ENCODE results near the gene POLE4. TPM values are rescaled to one million over a fixed set of nuclear protein-coding genes. Genes with fewer than 3 reads are reported as not detected.
A peak's percentile ranks its signal among the peaks of the same experiment; 100 is the strongest.

Gene POLE4
- 52.1 and 53.9 TPM in 2 replicates for total RNA-seq (2014; rRNA removed; shearing (Covaris generic); ENCODE audit: low replicate concordance)

DNA sequence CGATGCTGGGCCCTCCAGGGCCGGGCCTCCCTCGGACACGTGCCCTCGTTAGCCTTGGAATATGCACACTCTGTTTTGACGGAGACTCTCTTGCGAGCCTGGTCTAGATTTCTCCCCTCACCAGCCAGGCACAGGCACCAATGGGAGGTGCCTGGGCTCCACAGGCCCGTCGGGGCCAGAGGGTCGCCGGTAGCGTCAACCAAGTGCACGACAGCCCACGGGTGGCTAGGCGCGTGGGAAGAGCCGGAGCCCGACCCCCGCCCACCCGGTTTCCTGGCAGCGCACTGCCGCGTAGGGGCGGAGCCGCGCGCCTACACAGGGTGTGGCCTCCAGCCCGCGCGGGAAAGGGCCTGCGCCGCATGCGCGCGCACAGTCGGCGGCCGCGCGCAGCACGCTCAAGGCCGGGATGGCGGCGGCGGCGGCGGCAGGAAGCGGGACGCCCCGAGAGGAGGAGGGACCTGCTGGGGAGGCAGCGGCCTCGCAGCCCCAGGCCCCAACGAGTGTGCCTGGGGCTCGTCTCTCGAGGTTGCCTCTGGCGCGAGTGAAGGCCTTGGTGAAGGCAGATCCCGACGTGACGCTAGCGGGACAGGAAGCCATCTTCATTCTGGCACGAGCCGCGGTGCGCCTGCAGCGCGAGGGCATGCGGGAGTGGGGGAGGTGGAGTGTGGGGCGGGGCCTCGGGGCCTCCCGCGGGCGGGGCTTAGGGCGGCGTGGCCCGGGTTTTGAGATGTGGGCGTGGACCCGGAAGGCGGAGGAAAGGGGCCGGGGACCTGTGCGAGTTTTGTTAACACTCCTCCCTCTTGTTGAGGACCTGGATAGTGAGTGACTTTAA lies at the start of gene POLE4:
POLE4 (plus strand) TSS at position 370 of the 832 bp plus-strand sequence; CDS start at position 407, 37 bp downstream.
- DNase-seq, result peak; percentile 88
- Histone ChIP-seq H3K27me3 (no peaks in the 10 kb centered on the region), H3K4me3 (peak within 1 kb of the TSS; percentile 71), H3K9me3 (no peaks in the 10 kb centered on the region; the same call in 1 of the 2 replicates), H3K36me3 (peaks cover 27% of the 10 kb centered on the region)

DNA sequence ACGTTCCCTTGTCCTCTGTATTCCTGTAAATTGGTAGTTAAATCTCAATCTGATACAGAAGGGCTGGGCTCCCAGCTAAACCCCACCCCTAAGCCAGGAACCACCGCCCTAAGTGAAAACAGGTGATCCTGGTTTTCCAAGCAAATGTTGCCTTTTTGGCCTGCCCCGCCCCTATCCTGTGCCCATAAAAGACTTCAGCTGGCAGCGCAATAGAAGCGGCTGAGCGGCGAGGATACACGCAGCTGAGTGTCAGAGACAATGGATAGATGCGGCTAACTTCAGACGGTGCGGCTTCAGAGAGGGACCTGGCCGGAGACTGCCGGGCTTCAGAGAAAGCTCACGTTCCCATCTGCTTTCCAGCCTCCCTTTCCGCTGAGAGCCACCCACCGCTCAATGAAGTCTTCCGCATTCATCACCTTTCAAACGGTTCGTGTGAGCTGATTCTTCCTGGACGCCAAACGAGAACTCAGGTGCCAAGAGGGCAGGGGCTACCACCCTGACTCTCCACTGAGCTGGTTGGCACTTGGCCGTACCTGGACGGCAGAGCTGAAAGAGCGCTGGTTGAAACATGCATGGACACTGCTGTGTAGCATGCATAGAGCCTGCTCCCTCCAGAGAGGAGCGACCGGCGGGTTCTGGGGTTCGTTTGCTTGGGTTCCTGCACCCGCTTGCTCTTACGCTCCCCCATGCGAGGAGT lies 49.5 kb upstream of the POLE4 start:
- Histone ChIP-seq H3K4me3 (no peak overlapping the region), H3K9me3 (0 out of 2 replicates have a peak, but pooled peaks cover 2% of the 10 kb centered on the region)
- peak; percentile 32 for DNase-seq

GRCh38 chr2:74910245-74910644 lies 48.2 kb upstream of the POLE4 start:
- Histone ChIP-seq H3K27me3 (no peaks in the 10 kb centered on the region), H3K36me3 (no peaks in the 10 kb centered on the region), H3K9me3 (0 out of 2 replicates have a peak, but pooled peaks cover 2% of the 10 kb centered on the region), H3K4me3 (no peak overlapping the region)
- DNase-seq, result no peak

More for the DNA sequence above, 49.5 kb upstream of the POLE4 start:
- Histone ChIP-seq H3K27me3 (no peaks in the 10 kb centered on the region), H3K36me3 (no peaks in the 10 kb centered on the region)

- Histone ChIP-seq H3K27me3 (no peaks in the 10 kb centered on the region), H3K9me3 (0 out of 2 replicates have a peak, but pooled peaks cover 2% of the 10 kb centered on the region), H3K36me3 (no peaks in the 10 kb centered on the region), H3K4me3 (no peak overlapping the region)
- DNase-seq, result no peak
Observed at GRCh38 chr2:74911061-74911460, 47.4 kb upstream of the POLE4 start.

GRCh38 chr2:74915743-74916142 lies 42.7 kb upstream of the POLE4 start:
- Histone ChIP-seq H3K4me3 (no peak overlapping the region), H3K9me3 (no peaks in the 10 kb centered on the region), H3K27me3 (no peaks in the 10 kb centered on the region), H3K36me3 (no peaks in the 10 kb centered on the region)
- no peak for DNase-seq

- no peaks in the 10 kb centered on the region for H3K36me3 ChIP-seq
- H3K27me3 ChIP-seq, result no peaks in the 10 kb centered on the region
- H3K9me3 ChIP-seq, result no peaks in the 10 kb centered on the region
- no peak for DNase-seq
- H3K4me3 ChIP-seq, result no peak overlapping the region
Observed at GRCh38 chr2:74916394-74916793, 42.0 kb upstream of the POLE4 start.

- peak; percentile 19 for DNase-seq
- H3K36me3 ChIP-seq, result no peaks in the 10 kb centered on the region
- H3K9me3 ChIP-seq, result no peaks in the 10 kb centered on the region
- no peaks in the 10 kb centered on the region for H3K27me3 ChIP-seq
- H3K4me3 ChIP-seq, result no peak overlapping the region
Observed at GRCh38 chr2:74917702-74918619, 40.5 kb upstream of the POLE4 start.

DNA sequence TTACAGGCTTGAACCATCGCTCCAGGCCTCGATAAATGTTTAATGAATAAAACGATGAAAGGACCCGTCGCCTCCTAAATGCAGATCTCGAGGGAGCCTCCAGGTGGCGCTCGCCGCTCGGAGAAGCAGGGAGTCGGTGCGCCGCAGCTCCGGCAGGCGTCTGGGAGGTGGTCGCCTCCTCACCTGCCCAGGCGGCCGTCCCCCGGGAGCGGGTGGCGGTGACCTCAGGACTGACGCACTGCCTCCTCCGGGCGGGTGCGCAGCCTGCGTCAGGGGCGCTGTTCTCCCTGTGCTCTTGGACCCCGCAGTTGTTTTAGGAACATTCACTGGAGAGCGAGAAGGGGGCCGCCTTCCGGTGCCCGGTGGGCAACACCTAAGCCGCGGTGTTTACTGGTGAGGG lies 38.6 kb upstream of the POLE4 start:
- no peaks in the 10 kb centered on the region for H3K9me3 ChIP-seq
- H3K27me3 ChIP-seq, result no peaks in the 10 kb centered on the region
- H3K36me3 ChIP-seq, result no peaks in the 10 kb centered on the region
- H3K4me3 ChIP-seq, result no peak overlapping the region
- peak; percentile 8 for DNase-seq

- H3K9me3 ChIP-seq, result no peaks in the 10 kb centered on the region
Observed at GRCh38 chr2:74921236-74921736, 37.2 kb upstream of the POLE4 start.

GRCh38 chr2:74922592-74923227 lies 35.7 kb upstream of the POLE4 start:
- H3K36me3 ChIP-seq, result no peaks in the 10 kb centered on the region
- no peak for DNase-seq
- no peaks in the 10 kb centered on the region for H3K27me3 ChIP-seq
- H3K4me3 ChIP-seq, result no peak overlapping the region
- no peaks in the 10 kb centered on the region for H3K9me3 ChIP-seq

More at GRCh38 chr2:74921236-74921736, 37.2 kb upstream of the POLE4 start:
- H3K27me3 ChIP-seq, result no peaks in the 10 kb centered on the region
- no peak overlapping the region for H3K4me3 ChIP-seq
- H3K36me3 ChIP-seq, result no peaks in the 10 kb centered on the region
- no peak for DNase-seq

DNA sequence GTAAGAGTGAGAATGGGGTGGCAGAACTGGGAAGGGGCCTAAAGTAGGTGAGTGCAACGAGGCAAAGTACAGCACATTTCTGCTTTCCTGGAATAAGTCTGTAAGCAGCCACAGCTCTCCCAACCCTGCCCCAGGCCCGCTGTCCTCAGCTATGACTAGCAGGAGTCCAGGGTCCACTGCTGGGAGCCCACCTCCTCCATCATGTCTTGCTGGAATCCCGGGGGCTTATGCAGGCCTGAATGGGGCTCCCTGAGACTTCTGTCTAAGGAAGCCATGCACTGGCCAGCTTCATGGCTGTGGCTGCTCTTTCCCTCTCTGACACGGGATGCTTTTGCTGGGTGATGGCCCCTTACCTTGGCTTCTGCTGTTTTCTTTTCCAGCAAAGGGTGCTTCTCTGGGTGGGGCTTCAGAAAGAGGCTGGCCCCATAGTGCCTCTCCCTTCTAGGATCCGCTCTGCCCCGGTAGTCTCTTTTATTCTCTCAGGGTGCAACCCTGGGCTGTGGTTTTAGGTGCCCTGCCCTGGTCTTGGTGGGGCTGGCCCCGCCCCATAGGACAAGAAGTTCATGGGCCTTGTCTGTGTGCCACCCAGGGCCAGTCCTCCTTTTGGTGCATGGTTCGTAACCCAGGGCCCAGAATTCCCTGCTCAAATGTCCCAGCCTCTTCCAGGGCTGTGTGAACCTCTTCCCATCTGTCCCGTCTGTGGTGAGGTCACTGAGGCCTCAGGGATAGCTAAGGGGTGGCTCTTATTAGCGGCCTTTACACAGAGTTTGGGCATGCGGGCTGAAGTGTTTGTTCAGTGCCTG lies 33.8 kb upstream of the POLE4 start:
- Histone ChIP-seq H3K9me3 (no peaks in the 10 kb centered on the region), H3K36me3 (no peaks in the 10 kb centered on the region)
- no peak for DNase-seq

GRCh38 chr2:74925361-74925786 lies 33.1 kb upstream of the POLE4 start:
- Histone ChIP-seq H3K36me3 (no peaks in the 10 kb centered on the region), H3K27me3 (no peaks in the 10 kb centered on the region), H3K4me3 (no peak overlapping the region), H3K9me3 (no peaks in the 10 kb centered on the region)
- no peak for DNase-seq

More for the DNA sequence above, 33.8 kb upstream of the POLE4 start:
- no peak overlapping the region for H3K4me3 ChIP-seq
- H3K27me3 ChIP-seq, result no peaks in the 10 kb centered on the region

- no peak overlapping the region for H3K4me3 ChIP-seq
- no peaks in the 10 kb centered on the region for H3K9me3 ChIP-seq
- no peaks in the 10 kb centered on the region; the same call in 1 of the 2 replicates for H3K36me3 ChIP-seq
- no peak for DNase-seq
- H3K27me3 ChIP-seq, result no peaks in the 10 kb centered on the region
Observed at GRCh38 chr2:74927621-74928020, 30.8 kb upstream of the POLE4 start.

DNA sequence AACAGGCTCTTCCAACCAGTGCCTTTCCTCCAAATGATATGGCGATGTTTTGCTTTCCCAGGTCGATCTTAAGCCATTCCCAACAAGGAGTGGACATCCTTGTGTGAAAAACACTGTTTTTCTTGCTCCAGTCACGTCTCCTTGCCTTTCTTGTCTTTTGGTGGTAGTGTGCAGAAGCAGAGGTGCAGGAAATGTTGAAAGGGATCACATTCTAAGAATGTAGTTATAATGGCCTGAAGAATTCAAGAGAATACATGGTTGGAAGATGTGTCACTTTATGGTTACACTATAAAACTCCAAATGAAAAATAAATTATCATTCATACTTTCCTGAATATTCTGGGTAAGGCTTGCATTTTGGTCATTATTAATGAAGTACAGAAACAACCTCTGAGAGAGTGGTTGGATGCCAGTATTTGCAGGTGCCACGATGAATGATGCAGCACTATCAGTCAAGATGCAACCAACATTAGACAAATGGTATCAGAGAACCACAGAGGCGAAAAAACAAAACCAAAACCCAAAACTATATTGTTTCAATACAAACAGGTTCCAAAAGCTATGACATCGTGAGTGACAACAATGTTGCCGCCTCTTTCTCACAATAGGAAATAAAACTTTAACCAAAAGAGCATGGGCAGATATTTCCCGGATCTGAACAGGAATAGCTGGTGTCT lies 27.5 kb upstream of the POLE4 start:
- H3K9me3 ChIP-seq, result no peaks in the 10 kb centered on the region

DNA sequence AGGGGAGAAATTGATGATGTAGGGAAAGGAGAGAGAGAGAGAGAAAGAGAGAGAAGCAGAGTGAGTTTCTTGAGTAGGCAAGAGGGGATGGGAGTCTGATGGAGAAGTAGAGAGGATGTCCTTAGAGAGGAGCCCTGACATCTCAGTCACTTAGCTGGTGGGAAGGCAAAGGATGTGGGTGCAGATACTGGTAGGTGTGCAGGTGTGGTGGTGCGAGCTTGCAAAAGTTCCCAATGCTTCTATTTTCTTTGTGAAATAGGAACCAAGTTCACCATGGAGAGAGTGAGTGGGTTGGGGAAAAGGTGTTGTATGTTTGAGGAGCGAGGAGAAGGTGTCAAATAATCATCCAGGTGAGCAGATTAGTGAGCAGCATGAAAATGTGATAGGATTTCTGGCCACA lies 26.5 kb upstream of the POLE4 start:
- Histone ChIP-seq H3K4me3 (no peak overlapping the region), H3K9me3 (no peaks in the 10 kb centered on the region), H3K36me3 (no peaks in the 10 kb centered on the region; the same call in 1 of the 2 replicates), H3K27me3 (no peaks in the 10 kb centered on the region)
- DNase-seq, result no peak

More for the DNA sequence above, 27.5 kb upstream of the POLE4 start:
- H3K27me3 ChIP-seq, result no peaks in the 10 kb centered on the region
- no peak overlapping the region for H3K4me3 ChIP-seq
- no peak for DNase-seq
- no peaks in the 10 kb centered on the region; the same call in 1 of the 2 replicates for H3K36me3 ChIP-seq

Data from MG63 (cell line).